IPS-NIHi7 (cell line): ENCODE results near the gene CDCA4.
A peak's percentile ranks its signal among the peaks of the same experiment; 100 is the strongest.

Experiments
- DNase-seq: peaks from one replicate; pipeline ENCODE4 v3.0.0; 2012; ENCODE audit warnings: mixed read lengths; ENCODE audit errors: extremely low spot score

CDCA4 gene

GRCh38 chr14:104976198-104977007 is 44.5 kb downstream of the CDCA4 start:
- DNase-seq: peak; percentile 61

GRCh38 chr14:104975481-104976197 is 45.2 kb downstream of the CDCA4 start:
- DNase-seq: no peak

GRCh38 chr14:104974665-104975390 is 46.1 kb downstream of the CDCA4 start:
- no peak for DNase-seq

- no peak for DNase-seq
These were observed 46.7 kb downstream of the CDCA4 start for GRCh38 chr14:104974146-104974541.

- DNase-seq: no peak
These were observed 47.3 kb downstream of the CDCA4 start for GRCh38 chr14:104973385-104974145.

- DNase-seq: peak; percentile 50
These were observed 47.8 kb downstream of the CDCA4 start for GRCh38 chr14:104973135-104973384.

GRCh38 chr14:104972301-104973134 is 48.4 kb downstream of the CDCA4 start:
- DNase-seq: no peak

GRCh38 chr14:104971447-104972240 is 49.2 kb downstream of the CDCA4 start:
- DNase-seq: no peak

GRCh38 chr14:104970231-104971068 is 50.4 kb downstream of the CDCA4 start:
- no peak for DNase-seq

GRCh38 chr14:104969741-104970230 is 51.1 kb downstream of the CDCA4 start:
- no peak for DNase-seq

- no peak for DNase-seq
These were observed 52.1 kb downstream of the CDCA4 start for GRCh38 chr14:104968541-104969401.

GRCh38 chr14:104968153-104968527 is 52.7 kb downstream of the CDCA4 start:
- DNase-seq: peak; percentile 68

GRCh38 chr14:104967386-104968152 is 53.3 kb downstream of the CDCA4 start:
- DNase-seq: peak; percentile 70

GRCh38 chr14:104966981-104967385 is 53.9 kb downstream of the CDCA4 start:
- DNase-seq: no peak

GRCh38 chr14:104966261-104966865 is 54.5 kb downstream of the CDCA4 start:
- DNase-seq: no peak

GRCh38 chr14:104965561-104966231 is 55.2 kb downstream of the CDCA4 start:
- no peak for DNase-seq
